NCI-H2107 (cell line): ENCODE measurements around the gene PRSS50.
"Not testable (repeated sequence)": the region's sequence is repeated elsewhere in the genome, so short reads cannot be mapped to it uniquely, and the experiment has no call there.

Experiments
- DNase-seq: peaks from one replicate; lab custom pipeline; 2025; lab: John Stamatoyannopoulos, UW

Gene PRSS50

GRCh38 chr3:46708401-46709156 is 9.1 kb downstream of the PRSS50 start:
- DNase-seq: no peak

GRCh38 chr3:46707601-46708011 is 10.1 kb downstream of the PRSS50 start:
- no peak for DNase-seq

- DNase-seq: no peak
Observed at GRCh38 chr3:46706771-46707582, 10.7 kb downstream of the PRSS50 start.

- DNase-seq: no peak
Observed at GRCh38 chr3:46705751-46706552, 11.7 kb downstream of the PRSS50 start.

GRCh38 chr3:46705022-46705530 is 12.6 kb downstream of the PRSS50 start:
- no peak for DNase-seq

- not testable (repeated sequence) for DNase-seq
Observed at GRCh38 chr3:46704346-46704745, 13.3 kb downstream of the PRSS50 start.

GRCh38 chr3:46703013-46703520 is 14.6 kb downstream of the PRSS50 start:
- DNase-seq: no peak

- DNase-seq: no peak
Observed at GRCh38 chr3:46702246-46703012, 15.2 kb downstream of the PRSS50 start.

- DNase-seq: no peak
Observed at GRCh38 chr3:46701181-46701939, 16.3 kb downstream of the PRSS50 start, which contains the start of gene TMIE. Gene TMIE (plus strand): TSS chr3:46701392. CDS start chr3:46701488, 96 bp downstream.

GRCh38 chr3:46700772-46701171 is 16.9 kb downstream of the PRSS50 start:
- DNase-seq: no peak

- DNase-seq: no peak
Observed at GRCh38 chr3:46699676-46700523, 17.8 kb downstream of the PRSS50 start.

GRCh38 chr3:46695962-46696894 is 21.4 kb downstream of the PRSS50 start:
- no peak for DNase-seq

GRCh38 chr3:46695177-46695961 is 22.3 kb downstream of the PRSS50 start:
- DNase-seq: no peak

- no peak for DNase-seq
Observed at GRCh38 chr3:46694520-46694919, 23.1 kb downstream of the PRSS50 start.

GRCh38 chr3:46693892-46694226 is 23.8 kb downstream of the PRSS50 start:
- DNase-seq: no peak

GRCh38 chr3:46693038-46693891 is 24.4 kb downstream of the PRSS50 start, which contains the start of gene ALS2CL:
Gene ALS2CL (minus strand): TSS chr3:46693679. CDS start chr3:46689440, 4,239 bp downstream.
- no peak for DNase-seq
